ENCODE measurements around the gene HOXC10.

- TF ChIP-seq CTCF (conservative IDR thresholded peaks at IDR 0.05 in 1 of 2, IDR thresholded peaks at IDR 0.05 in 1 of 2; ENCODE audit: extremely low read depth in 1 of 2, insufficient read depth in 1 of 2, low read depth in 1 of 2, low read length in 2 of 2) = no peak
- TF ChIP-seq EZH2 (IDR thresholded peaks at IDR 0.05; ENCODE audit: borderline replicate concordance, low read length) = no peak
These were observed 697 bp downstream of the HOXC10 start for GRCh38 chr12:53985692-53985993.

All from mammary epithelial cell (primary cell).